HG03066 (cell line): ENCODE results near the gene KCNK6.
"Not testable (repeated sequence)": the region's sequence is repeated elsewhere in the genome, so short reads cannot be mapped to it uniquely, and the experiment has no call there.

Source experiments
- ATAC-seq: cut with Tn5 transposase; IDR thresholded peaks from one replicate; pipeline ENCODE4 v1.9.1; 2021; ENCODE audit warnings: low read depth; ENCODE audit not compliant: unreplicated experiment

The KCNK6 gene

DNA sequence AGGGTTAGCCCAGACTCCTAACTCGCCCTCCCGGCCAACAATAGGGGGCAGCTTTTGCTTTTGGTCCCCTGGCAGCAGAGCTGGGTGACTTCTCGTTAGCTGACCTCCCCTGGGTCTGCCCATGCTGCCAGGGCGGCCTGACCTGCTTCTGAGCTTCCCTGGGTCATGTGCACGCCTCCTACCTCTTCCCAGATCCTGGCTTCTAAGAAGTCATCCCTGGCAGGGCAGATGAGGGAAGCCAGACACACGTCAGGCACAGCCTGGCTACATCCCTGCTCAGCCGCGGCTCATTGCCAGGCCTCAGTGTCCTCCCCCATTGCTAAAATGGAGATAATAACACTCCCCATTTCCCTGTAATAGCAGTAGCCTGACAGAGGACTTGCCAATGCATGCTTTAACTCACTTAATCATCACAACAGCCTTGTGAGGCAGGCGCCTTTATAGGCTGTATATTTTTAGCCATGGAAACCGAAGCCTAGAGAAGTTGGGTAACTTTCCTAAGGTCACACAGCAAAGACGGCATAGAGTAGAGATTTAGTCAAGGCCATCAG is 2.1 kb downstream of the KCNK6 start:
- no peak for ATAC-seq

- ATAC-seq = no peak
Measured at GRCh38 chr19:38323291-38323690, 3.6 kb downstream of the KCNK6 start.

DNA sequence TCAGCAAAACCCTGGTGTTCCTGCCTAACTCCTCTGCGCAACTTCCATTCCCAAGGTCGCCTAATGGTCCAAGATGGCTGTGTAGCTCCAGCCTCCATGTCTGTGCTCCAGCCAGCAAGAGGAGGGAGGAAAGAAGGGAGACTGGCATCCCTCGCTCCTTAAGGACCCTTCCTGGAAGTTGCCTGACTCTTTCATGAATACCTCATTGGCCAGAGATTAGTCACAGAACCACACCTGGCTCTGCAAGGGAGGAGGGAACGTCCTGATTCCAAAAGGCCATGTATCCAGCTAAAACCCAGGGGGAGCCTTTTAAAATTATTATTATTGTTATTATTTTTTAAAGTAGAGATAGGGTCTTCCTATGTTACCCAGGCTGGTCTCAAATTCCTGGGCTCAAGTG is 4.8 kb downstream of the KCNK6 start:
- no peak for ATAC-seq

DNA sequence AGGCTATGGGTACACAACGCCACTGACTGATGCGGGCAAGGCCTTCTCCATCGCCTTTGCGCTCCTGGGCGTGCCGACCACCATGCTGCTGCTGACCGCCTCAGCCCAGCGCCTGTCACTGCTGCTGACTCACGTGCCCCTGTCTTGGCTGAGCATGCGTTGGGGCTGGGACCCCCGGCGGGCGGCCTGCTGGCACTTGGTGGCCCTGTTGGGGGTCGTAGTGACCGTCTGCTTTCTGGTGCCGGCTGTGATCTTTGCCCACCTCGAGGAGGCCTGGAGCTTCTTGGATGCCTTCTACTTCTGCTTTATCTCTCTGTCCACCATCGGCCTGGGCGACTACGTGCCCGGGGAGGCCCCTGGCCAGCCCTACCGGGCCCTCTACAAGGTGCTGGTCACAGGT is 6.9 kb downstream of the KCNK6 start:
- ATAC-seq = no peak

- ATAC-seq = no peak
Measured at GRCh38 chr19:38329651-38330050, 10.0 kb downstream of the KCNK6 start.

- ATAC-seq = no peak
Measured at GRCh38 chr19:38331728-38332127, 12.1 kb downstream of the KCNK6 start.

DNA sequence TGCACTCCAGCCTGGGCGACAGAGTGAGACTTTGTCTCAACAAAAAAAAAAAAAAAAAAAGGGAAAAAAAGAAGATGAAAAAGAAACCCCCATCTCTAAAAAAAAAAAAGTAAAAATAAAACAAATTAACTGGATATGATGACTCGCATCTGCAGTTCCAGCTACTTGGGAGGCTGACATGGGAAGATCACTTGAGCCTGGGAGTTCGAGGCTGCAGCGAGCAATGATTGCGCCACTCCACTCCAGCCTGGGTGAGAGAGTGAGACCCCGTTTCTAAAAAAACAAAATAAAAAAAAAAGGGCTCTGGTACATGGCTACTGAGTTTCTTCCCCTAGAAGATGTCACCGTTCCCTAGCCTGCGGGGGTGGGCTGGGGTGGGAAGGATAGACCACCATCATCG is 13.6 kb downstream of the KCNK6 start:
- ATAC-seq = no peak

- ATAC-seq = peak; percentile 59
Measured at GRCh38 chr19:38335949-38336637, 16.4 kb downstream of the KCNK6 start.

- ATAC-seq = peak; percentile 40
Measured at GRCh38 chr19:38336638-38337359, 17.2 kb downstream of the KCNK6 start.

GRCh38 chr19:38337360-38337653 is 17.7 kb downstream of the KCNK6 start:
- no peak for ATAC-seq

DNA sequence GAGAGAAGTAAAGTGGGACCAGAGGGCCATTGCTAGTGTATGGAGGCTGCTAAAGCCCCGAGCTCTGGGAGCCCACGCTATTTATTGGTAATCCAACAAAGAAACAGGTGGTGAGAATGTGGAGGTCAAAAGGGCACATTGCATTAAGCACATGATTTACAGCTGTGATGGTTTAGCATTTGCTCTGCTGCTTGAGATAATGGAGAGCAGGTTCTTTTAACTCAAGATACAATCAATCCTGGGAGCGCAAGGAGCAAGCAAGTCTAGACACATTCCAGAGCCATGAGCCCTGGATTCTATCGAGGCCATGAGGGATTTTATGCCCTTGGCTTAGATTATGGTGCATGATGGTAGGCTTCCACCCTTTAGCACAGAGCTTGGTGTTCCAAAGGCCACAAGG is 19.4 kb downstream of the KCNK6 start:
- ATAC-seq = not testable (repeated sequence)

GRCh38 chr19:38340927-38341326 is 21.3 kb downstream of the KCNK6 start:
- ATAC-seq = no peak

- no peak for ATAC-seq
Measured at GRCh38 chr19:38346837-38347236, 27.2 kb downstream of the KCNK6 start.

DNA sequence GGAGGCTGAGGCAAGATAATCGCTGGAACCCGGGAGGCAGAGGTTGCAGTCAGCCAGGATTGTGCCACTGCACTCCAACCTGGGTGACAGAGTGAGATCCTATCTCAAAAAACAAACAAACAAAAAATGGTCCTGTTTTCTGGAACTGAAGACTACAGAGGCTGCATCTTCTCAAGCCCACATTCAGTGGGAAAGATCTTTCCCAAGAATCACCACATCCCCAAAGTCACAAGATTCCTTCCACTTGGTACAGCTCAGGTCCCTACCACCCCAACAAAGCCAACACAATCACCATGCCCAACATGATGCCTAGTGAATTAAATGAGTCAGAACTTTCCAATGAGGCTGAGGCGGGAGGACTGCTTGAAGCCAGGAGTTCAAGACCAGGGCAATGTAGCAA is 31.2 kb downstream of the KCNK6 start:
- ATAC-seq = no peak

GRCh38 chr19:38351865-38352395 is 32.3 kb downstream of the KCNK6 start:
- ATAC-seq = no peak

- no peak for ATAC-seq
Measured at GRCh38 chr19:38352611-38353010, 33.0 kb downstream of the KCNK6 start.

- ATAC-seq = no peak
Measured at GRCh38 chr19:38355728-38356725, 36.4 kb downstream of the KCNK6 start.

DNA sequence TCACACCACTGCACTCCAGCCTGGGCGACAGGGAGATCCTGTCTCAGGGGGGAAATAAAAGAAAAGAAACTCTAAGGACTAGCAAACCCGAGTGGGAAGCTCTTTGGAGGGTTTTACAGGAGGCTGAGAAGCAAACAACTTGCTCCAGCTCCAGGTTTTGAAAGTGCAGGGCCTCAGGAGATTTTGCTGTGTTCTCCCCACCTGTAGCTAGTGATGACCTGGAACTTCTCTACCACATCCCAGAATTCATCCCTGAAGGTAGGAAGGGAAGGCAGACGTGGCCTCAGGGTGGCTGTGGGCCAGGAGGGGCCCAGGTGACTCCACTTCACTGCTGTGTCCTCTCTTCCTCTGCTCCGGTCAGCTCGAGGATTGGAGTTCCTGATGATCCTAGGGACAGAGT is 38.4 kb downstream of the KCNK6 start:
- ATAC-seq = no peak

- ATAC-seq = no peak
Measured at GRCh38 chr19:38359242-38360021, 39.8 kb downstream of the KCNK6 start.

GRCh38 chr19:38360351-38360750 is 40.7 kb downstream of the KCNK6 start:
- no peak for ATAC-seq
